Body of pancreas (tissue), 4 donors: Measurements from ENCODE around the gene RIC1. TPM values are rescaled to one million over a fixed set of nuclear protein-coding genes. Genes with fewer than 3 reads are reported as not detected.
A peak's percentile ranks its signal among the peaks of the same experiment; 100 is the strongest.

Experiments used
- ATAC-seq: fragments of 150-250 bp; one replicate; pipeline ENCODE4 v1.9.1; 2016
- DNase-seq, 4 donors: peaks; one replicate each; pipeline ENCODE4 v3.0.0-alpha.2; 2019
- H3K27ac ChIP-seq, 4 donors: fragments of 200-600 bp; sonication (generic); 1 replicate in 3 of 4; 2 replicates in 1 of 4; pipeline versions ENCODE4 v1.5.1 to v1.6.1; 2016 to 2019; ENCODE audit warnings: mild to moderate bottlenecking in 1 of 4, mixed read lengths in 1 of 4, moderate library complexity in 1 of 4
- H3K27me3 ChIP-seq, 2 donors: fragments of 200-600 bp; sonication (generic); one replicate each; pipeline ENCODE4 v1.6.0; 2016; ENCODE audit warnings: mild to moderate bottlenecking in 1 of 2
- H3K36me3 ChIP-seq, 2 donors: fragments of 200-600 bp; sonication (generic); replicated peaks in 1 of 2; 2 replicates each; pipeline ENCODE4 v1.5.1; 2016; ENCODE audit warnings: low read depth in 2 of 2; ENCODE audit not compliant: insufficient read depth in 1 of 2
- H3K4me1 ChIP-seq: fragments of 200-600 bp; sonication (generic); one replicate; pipeline ENCODE4 v1.6.0; 2016
- H3K4me3 ChIP-seq, 2 donors: fragments of 200-600 bp; sonication (generic); 1 replicate in 1 of 2; 2 replicates in 1 of 2; pipeline ENCODE4 v1.5.1; 2016 to 2019
- H3K9me3 ChIP-seq, 3 donors: fragments of 200-600 bp; sonication (generic); 1 replicate in 2 of 3; 2 replicates in 1 of 3; pipeline ENCODE4 v1.5.1; 2016
- CTCF ChIP-seq, 7 experiments: fragments of 450-650 bp in 4 of 7; fragments of 200-600 bp in 3 of 7; sonication (generic) in 3 of 7; IDR thresholded peaks; one replicate each; pipeline ENCODE4 v1.5.1; 2016 to 2019; ENCODE audit warnings: antibody characterized with exemption in 7 of 7
- POLR2A ChIP-seq, 3 donors: fragments of 450-650 bp; IDR thresholded peaks; one replicate each; pipeline ENCODE4 v1.6.1; 2016; ENCODE audit warnings: antibody characterized with exemption in 3 of 3, mild to moderate bottlenecking in 2 of 3
- WGBS, 2 donors: methylation state at CpG; one replicate each; pipeline ENCODE4 v1.1.5; 2017; 5-methylcytosine and 5-hydroxymethylcytosine counted together
- intact Hi-C: fragments of 100-400 bp; cut with DNase I; formaldehyde crosslinking; loops from one replicate; pipeline ENCODE4 v1.15.1; 2023
- total RNA-seq, 2 donors: library from RNA; depleted of rRNA; stranded (reverse); fragments of >200 nt; gene quantifications; one replicate each; pipeline ENCODE4 v1.1.0, GENCODE V29; 2016

RIC1 gene
- total RNA-seq, 2 donors from 2014 or later = 22.4 to 23.1 TPM

- Histone ChIP-seq H3K36me3 (no peaks in the 10 kb centered on the region), H3K27me3 (no peaks in the 10 kb centered on the region), H3K27ac (no peak overlapping the region), H3K4me1 (no peaks in the 10 kb centered on the region), H3K9me3 (no peaks in the 10 kb centered on the region), H3K4me3 (no peak overlapping the region)
- TF ChIP-seq POLR2A (IDR thresholded peaks at IDR 0.05) (no peak), CTCF (IDR thresholded peaks at IDR 0.05) (no peak)
- intact Hi-C loops = no loop called here
- ATAC-seq = no peak
- DNase-seq = no peak
Observed at GRCh38 chr9:5617749-5618148, 11.2 kb upstream of the RIC1 start.

- Histone ChIP-seq H3K36me3 (no peaks in the 10 kb centered on the region), H3K9me3 (no peaks in the 10 kb centered on the region), H3K4me1 (no peaks in the 10 kb centered on the region), H3K4me3 (no peak overlapping the region), H3K27me3 (no peaks in the 10 kb centered on the region), H3K27ac (no peak overlapping the region)
- intact Hi-C loops = no loop called here
- TF ChIP-seq CTCF (IDR thresholded peaks at IDR 0.05) (no peak), POLR2A (IDR thresholded peaks at IDR 0.05) (no peak)
- ATAC-seq (no peak), DNase-seq (no peak)
- WGBS, 2 donors = 81 to 85% methylated on average over 2 of the region's 2 CpGs
Observed at GRCh38 chr9:5620494-5620893, 8.4 kb upstream of the RIC1 start.

GRCh38 chr9:5621327-5621726, 7.6 kb upstream of the RIC1 start:
- WGBS, 2 donors = 91% methylated on average over 4 of the region's 4 CpGs
- Histone ChIP-seq H3K4me1 (peaks cover 8% of the 10 kb centered on the region), H3K4me3 (no peak overlapping the region), H3K27me3 (no peaks in the 10 kb centered on the region), H3K27ac (no peak overlapping the region), H3K36me3 (no peaks in the 10 kb centered on the region), H3K9me3 (no peaks in the 10 kb centered on the region)
- TF ChIP-seq POLR2A (IDR thresholded peaks at IDR 0.05) = no peak
- intact Hi-C loops = no loop called here
- ATAC-seq (no peak), DNase-seq (no peak)

- Histone ChIP-seq H3K4me1 (peaks cover 14% of the 10 kb centered on the region), H3K36me3 (no peaks in the 10 kb centered on the region), H3K4me3 (no peak overlapping the region), H3K27ac (peak overlapping the region in 1 of 4 donors; percentile 11), H3K27me3 (no peaks in the 10 kb centered on the region), H3K9me3 (no peaks in the 10 kb centered on the region)
- intact Hi-C loops = no loop called here
- no peak for ATAC-seq
- no peak for DNase-seq
- WGBS, 2 donors = 84 to 90% methylated on average over 3 of the region's 3 CpGs
- TF ChIP-seq CTCF (IDR thresholded peaks at IDR 0.05) (no peak), POLR2A (IDR thresholded peaks at IDR 0.05) (no peak)
Observed at GRCh38 chr9:5622016-5622415, 6.9 kb upstream of the RIC1 start.

GRCh38 chr9:5624655-5625054, 4.3 kb upstream of the RIC1 start:
- Histone ChIP-seq H3K4me3 (no peak overlapping the region), H3K36me3 (no peaks in the 10 kb centered on the region), H3K27ac (no peak overlapping the region), H3K4me1 (peaks cover 22% of the 10 kb centered on the region), H3K9me3 (no peaks in the 10 kb centered on the region), H3K27me3 (no peaks in the 10 kb centered on the region)
- DNase-seq (no peak), ATAC-seq (no peak)
- 85 to 99% methylated on average over 2 of the region's 2 CpGs for WGBS, 2 donors
- intact Hi-C loops = no loop called here
- TF ChIP-seq CTCF (IDR thresholded peaks at IDR 0.05) (no peak), POLR2A (IDR thresholded peaks at IDR 0.05) (no peak)
